H1 (cell line): ENCODE measurements around the gene KRR1. TPM values are rescaled to one million over a fixed set of nuclear protein-coding genes. Genes with fewer than 3 reads are reported as not detected.

ENCODE experiments used
- CTCF ChIA-PET: fragments of 300-600 bp; sonication (Branson Sonifier 250); formaldehyde crosslinking; loops from one replicate; lab custom pipeline; 2021; ENCODE audit not compliant: partially characterized antibody; lab: Charles Lee
- POLR2A ChIA-PET: fragments of 300-600 bp; sonication (Branson Sonifier 250); formaldehyde crosslinking; loops from one replicate; lab custom pipeline; 2021; ENCODE audit warnings: inconsistent platforms; ENCODE audit not compliant: partially characterized antibody; lab: Charles Lee
- DNase-seq, 2 experiments: peaks; one replicate each; pipeline versions ENCODE4 v3.0.0 to v3.0.0-alpha.2; 2010 to 2022; ENCODE audit warnings: low spot score in 2 of 2, low read depth in 1 of 2, mixed read lengths in 1 of 2
- FAIRE-seq: peaks from 2 replicates; lab custom pipeline; 2011; peaks lifted over from hg19 to GRCh38; lab: Jason Lieb, UNC
- H2AFZ ChIP-seq: 2 replicates; pipeline ENCODE4 v1.8.1; 2012; ENCODE audit warnings: low read length, inconsistent platforms
- H2AK5ac ChIP-seq: 2 replicates; pipeline ENCODE4 v1.6.1; 2013; ENCODE audit warnings: low read depth, low read length
- H2BK120ac ChIP-seq: replicated peaks from 2 replicates; pipeline ENCODE3; 2013; ENCODE audit warnings: low read depth, low read length, inconsistent platforms
- H2BK12ac ChIP-seq: 2 replicates; pipeline ENCODE4 v1.6.1; 2013; ENCODE audit warnings: low read depth, low read length
- H2BK15ac ChIP-seq: 2 replicates; pipeline ENCODE4 v1.6.1; 2013; ENCODE audit warnings: low read length
- H2BK20ac ChIP-seq: 2 replicates; pipeline ENCODE4 v1.6.1; 2013; ENCODE audit warnings: low read length
- H2BK5ac ChIP-seq: 2 replicates; pipeline ENCODE4 v1.6.1; 2013; ENCODE audit warnings: low read depth, low read length
- H3K14ac ChIP-seq: 2 replicates; pipeline ENCODE4 v1.6.1; 2013; ENCODE audit warnings: inconsistent platforms; ENCODE audit not compliant: insufficient read length
- H3K18ac ChIP-seq: 2 replicates; pipeline ENCODE4 v1.6.1; 2013; ENCODE audit warnings: low read length; ENCODE audit errors: extremely low read depth
- H3K23ac ChIP-seq: 2 replicates; pipeline ENCODE4 v1.6.1; 2013; ENCODE audit warnings: inconsistent platforms; ENCODE audit not compliant: insufficient read length
- H3K23me2 ChIP-seq: 2 replicates; pipeline ENCODE4 v1.6.1; 2013; ENCODE audit warnings: low read depth, low read length
- H3K27ac ChIP-seq: 2 replicates; pipeline ENCODE4 v1.6.1; 2011; ENCODE audit warnings: low read depth, low read length, inconsistent platforms
- H3K27me3 ChIP-seq, 4 experiments: replicated peaks in 1 of 4; 1 replicate in 1 of 4; 2 replicates in 3 of 4; pipeline versions ENCODE4 v1.6.1 to v1.8.1; 2011 to 2013; ENCODE audit warnings: low read length in 3 of 4, mild to moderate bottlenecking in 3 of 4, inconsistent platforms in 2 of 4, mixed read lengths in 2 of 4, moderate library complexity in 1 of 4; ENCODE audit not compliant: control insufficient read depth in 3 of 4, insufficient read depth in 3 of 4; ENCODE audit errors: extremely low read depth in 1 of 4
- H3K36me3 ChIP-seq, 4 experiments: 2 replicates each; pipeline versions ENCODE4 v1.6.1 to v1.8.1; 2011 to 2013; ENCODE audit warnings: mild to moderate bottlenecking in 4 of 4, low read length in 3 of 4, moderate library complexity in 2 of 4, control low read depth in 1 of 4, inconsistent platforms in 1 of 4; ENCODE audit not compliant: insufficient read depth in 4 of 4, control insufficient read depth in 2 of 4
- H3K4ac ChIP-seq: replicated peaks from 2 replicates; pipeline ENCODE3; 2013; ENCODE audit warnings: low read length, low read depth, mixed read lengths, inconsistent platforms; ENCODE audit not compliant: insufficient read length
- H3K4me1 ChIP-seq, 4 experiments: replicated peaks in 1 of 4; 1 replicate in 1 of 4; 2 replicates in 3 of 4; pipeline versions ENCODE4 v1.6.1 to v1.8.1; 2011 to 2013; ENCODE audit warnings: low read length in 3 of 4, inconsistent platforms in 2 of 4, mixed read lengths in 1 of 4; ENCODE audit not compliant: insufficient read depth in 4 of 4, control insufficient read depth in 3 of 4
- H3K4me2 ChIP-seq, 2 experiments: 2 replicates each; pipeline versions ENCODE4 v1.6.1 to v1.8.1; 2011 to 2013; ENCODE audit warnings: low read depth in 2 of 2, low read length in 2 of 2, control low read depth in 1 of 2, inconsistent platforms in 1 of 2, mild to moderate bottlenecking in 1 of 2; ENCODE audit not compliant: insufficient read depth in 1 of 2
- H3K4me3 ChIP-seq, 4 experiments: fragments of 200-600, 300-600 bp in 1 of 4; sonication (generic), shearing (Covaris generic), sonication (Bioruptor Twin) in 1 of 4; 2 replicates each; pipeline versions ENCODE4 v1.5.1 to v1.8.1; 2011 to 2016; ENCODE audit warnings: low read length in 4 of 4, low read depth in 3 of 4, control low read depth in 2 of 4, inconsistent platforms in 2 of 4, mild to moderate bottlenecking in 2 of 4, mixed read lengths in 1 of 4, moderate library complexity in 1 of 4; ENCODE audit not compliant: insufficient read depth in 2 of 4; ENCODE audit errors: extremely low read depth in 1 of 4
- H3K56ac ChIP-seq: replicated peaks from 2 replicates; pipeline ENCODE3; 2013; ENCODE audit warnings: low read depth, mild to moderate bottlenecking, mixed read lengths, low read length, inconsistent platforms; ENCODE audit not compliant: insufficient read length
- H3K79me1 ChIP-seq: 2 replicates; pipeline ENCODE4 v1.6.1; 2013; ENCODE audit warnings: low read depth, low read length, control low read depth
- H3K79me2 ChIP-seq, 2 experiments: 2 replicates each; pipeline versions ENCODE4 v1.6.1 to v1.8.1; 2012 to 2013; ENCODE audit warnings: low read length in 2 of 2, mild to moderate bottlenecking in 2 of 2, inconsistent platforms in 1 of 2; ENCODE audit not compliant: insufficient read depth in 2 of 2, control insufficient read depth in 1 of 2
- H3K9ac ChIP-seq, 4 experiments: replicated peaks in 1 of 4; 1 replicate in 1 of 4; 2 replicates in 3 of 4; pipeline versions ENCODE4 v1.6.1 to v1.8.1; 2011 to 2013; ENCODE audit warnings: low read depth in 3 of 4, low read length in 3 of 4, control low read depth in 2 of 4, mild to moderate bottlenecking in 2 of 4, moderate library complexity in 2 of 4, inconsistent platforms in 1 of 4; ENCODE audit errors: extremely low read depth in 1 of 4
- H3K9me3 ChIP-seq, 2 experiments: 2 replicates each; pipeline versions ENCODE4 v1.6.1 to v1.8.1; 2012 to 2013; ENCODE audit warnings: mild to moderate bottlenecking in 2 of 2, moderate library complexity in 2 of 2, control low read depth in 1 of 2, inconsistent platforms in 1 of 2, low read depth in 1 of 2, low read length in 1 of 2, mixed read lengths in 1 of 2; ENCODE audit not compliant: insufficient read depth in 2 of 2
- H4K20me1 ChIP-seq, 2 experiments: replicated peaks in 1 of 2; 2 replicates each; pipeline versions ENCODE3 to v1.8.1; 2011 to 2013; ENCODE audit warnings: inconsistent platforms in 2 of 2, low read length in 2 of 2, mild to moderate bottlenecking in 1 of 2; ENCODE audit not compliant: insufficient read depth in 2 of 2, control insufficient read depth in 1 of 2
- H4K5ac ChIP-seq: 2 replicates; pipeline ENCODE4 v1.6.1; 2013; ENCODE audit warnings: low read length, low read depth, mixed read lengths, inconsistent platforms; ENCODE audit not compliant: insufficient read length
- H4K8ac ChIP-seq: 2 replicates; pipeline ENCODE4 v1.8.0; 2013; ENCODE audit warnings: mild to moderate bottlenecking, moderate library complexity, low read length, inconsistent platforms; ENCODE audit not compliant: insufficient read depth; ENCODE audit errors: extremely low read depth
- H4K91ac ChIP-seq: replicated peaks from 2 replicates; pipeline ENCODE3; 2013; ENCODE audit warnings: low read length, mixed read lengths, inconsistent platforms; ENCODE audit not compliant: insufficient read length
- BACH1 ChIP-seq: IDR thresholded peaks from 2 replicates; pipeline ENCODE4 v1.6.1; 2012; ENCODE audit warnings: low read length, improper control_type of control experiment
- BRCA1 ChIP-seq: IDR thresholded peaks from 2 replicates; pipeline ENCODE4 v1.6.1; 2012; ENCODE audit warnings: low read depth, low read length, improper control_type of control experiment
- CEBPB ChIP-seq: IDR thresholded peaks from 2 replicates; pipeline ENCODE4 v1.6.1; 2012; ENCODE audit warnings: low read depth, low read length
- CREB1 ChIP-seq: IDR thresholded peaks from 2 replicates; pipeline ENCODE4 v1.6.1; 2012; ENCODE audit warnings: inconsistent platforms
- FOSL1 ChIP-seq: IDR thresholded peaks from 2 replicates; pipeline ENCODE4 v1.6.1; 2011; ENCODE audit warnings: mild to moderate bottlenecking, low read depth, low read length, moderate library complexity; ENCODE audit not compliant: insufficient read depth
- GTF2F1 ChIP-seq: IDR thresholded peaks from 2 replicates; pipeline ENCODE4 v1.6.1; 2012; ENCODE audit warnings: low read depth, low read length, improper control_type of control experiment, borderline replicate concordance
- HDAC2 ChIP-seq, 2 experiments: fragments of 300-600 bp in 1 of 2; sonication (generic) in 1 of 2; IDR thresholded peaks; 2 replicates each; pipeline ENCODE4 v1.6.1; 2011 to 2012; ENCODE audit warnings: low read depth in 2 of 2, low read length in 2 of 2, mild to moderate bottlenecking in 2 of 2, moderate library complexity in 2 of 2, borderline replicate concordance in 1 of 2, inconsistent platforms in 1 of 2
- POLR2AphosphoS5 ChIP-seq: IDR thresholded peaks from 2 replicates; pipeline ENCODE4 v1.6.1; 2011; ENCODE audit warnings: low read depth, low read length
- SIRT6 ChIP-seq: IDR thresholded peaks from one replicate; pipeline ENCODE4 v1.7.1; 2012; ENCODE audit warnings: low read length, inconsistent platforms
- SP4 ChIP-seq: IDR thresholded peaks from 2 replicates; pipeline ENCODE4 v1.6.1; 2012; ENCODE audit warnings: low read length, inconsistent platforms
- TCF12 ChIP-seq: IDR thresholded peaks from 2 replicates; pipeline ENCODE4 v1.6.1; 2011; ENCODE audit warnings: low read depth, mild to moderate bottlenecking, low read length
- ZNF274 ChIP-seq: IDR thresholded peaks from 2 replicates; pipeline ENCODE4 v1.7.0; 2012; ENCODE audit warnings: low read length, borderline replicate concordance; ENCODE audit errors: extremely low read depth
- WGBS, 2 experiments: shearing (Covaris generic) in 1 of 2; methylation state at CpG; one replicate each; pipeline versions ENCODE4 v1.1.6 to v1.1.7; 2013 to 2015; ENCODE audit warnings: low lambda C conversion rate in 2 of 2, mixed read lengths in 2 of 2, inconsistent platforms in 1 of 2, low coverage in 1 of 2, missing lambda C conversion rate in 1 of 2; ENCODE audit not compliant: insufficient replicate concordance in 2 of 2, insufficient coverage in 1 of 2, insufficient read length in 1 of 2; ENCODE audit errors: extremely low coverage in 1 of 2, missing lambda C conversion rate in 1 of 2; 5-methylcytosine and 5-hydroxymethylcytosine counted together
- polyA plus RNA-seq, 7 experiments: library from polyadenylated mRNA; depleted of rRNA in 3 of 7; stranded (reverse) in 5 of 7; unstranded in 2 of 7; fragments of >200 nt in 5 of 7; fragments of 200-250 nt in 2 of 7; gene quantifications; 1 replicate in 5 of 7; 2 replicates in 1 of 7; 4 replicates in 1 of 7; pipeline versions ENCODE4 v1.2.1 to v1.2.3, GENCODE V29; 2011 to 2013; ENCODE audit warnings: missing spikeins in 2 of 7, mixed read lengths in 2 of 7
- total RNA-seq: library from RNA; stranded (reverse); fragmentation: NEBNext Ultra II Directional; extraction: Animal tissue kit (Norgen Biotek cat#: 25700); gene quantifications from 2 replicates; pipeline ENCODE4 v1.2.1, GENCODE V29; 2021

KRR1 gene
- total and polyA plus RNA-seq, 2 of the 8 experiments (the other 6 are each of a cell fraction or from before 2014, with no cell fraction given) = 6.1 to 80.1 TPM

GRCh38 chr12:75455839-75456238 is 55.6 kb downstream of the KRR1 start:
- Histone ChIP-seq H2AK5ac (no peak overlapping the region), H3K9me3 (peaks cover 6 to 20% of the 10 kb centered on the region in 2 experiments; a peak in 3 of 4 replicates), H4K20me1 (no peaks in the 10 kb centered on the region), H4K5ac (no peak overlapping the region), H3K23ac (no peak overlapping the region), H3K9ac (no peak overlapping the region), H2BK12ac (no peak overlapping the region), H3K79me1 (no peaks in the 10 kb centered on the region), H2AFZ (no peak overlapping the region), H4K91ac (no peak overlapping the region), H3K4me1 (no peaks in the 10 kb centered on the region), H3K36me3 (no peaks in the 10 kb centered on the region), H3K79me2 (no peaks in the 10 kb centered on the region), H2BK15ac (no peak overlapping the region), H3K14ac (no peak overlapping the region), H2BK5ac (no peak overlapping the region), H3K27me3 (no peaks in the 10 kb centered on the region), H3K18ac (no peak overlapping the region), H3K56ac (no peak overlapping the region), H3K27ac (no peak overlapping the region), H3K23me2 (no peaks in the 10 kb centered on the region), H3K4ac (no peak overlapping the region), H4K8ac (no peak overlapping the region), H2BK120ac (no peak overlapping the region), H2BK20ac (no peak overlapping the region), H3K4me3 (no peak overlapping the region), H3K4me2 (no peak overlapping the region)
- TF ChIP-seq GTF2F1 (no peak), ZNF274 (no peak), SP4 (no peak), CREB1 (no peak), TCF12 (no peak), FOSL1 (no peak), BRCA1 (no peak), POLR2AphosphoS5 (no peak), BACH1 (no peak), CEBPB (no peak), HDAC2 (IDR thresholded peaks at IDR 0.05; ENCODE audit: borderline replicate concordance in 1 of 2, low read depth in 2 of 2, low read length in 2 of 2) (no peak), SIRT6 (no peak)
- FAIRE-seq (no peak), DNase-seq (no peak)
- POLR2A ChIA-PET = no interaction called here
- CTCF ChIA-PET = interaction anchor here (0.8 to 3.3 kb wide), 3 partner anchors 19 to 95 kb away, joined by 3 to 18 read pairs (median 4); no protein-coding TSS in a partner anchor
- 92% methylated on average over 5 of the region's 5 CpGs; no CpG with 5 or more reads in 1 of the 2 experiments for WGBS, 2 experiments
